ENCODE measurements around the gene PHF2.

- TF ChIP-seq GABPA (IDR thresholded peaks at IDR 0.05; ENCODE audit: low read depth) (no peak), CTCF (IDR thresholded peaks at IDR 0.05; ENCODE audit: insufficient read depth, low read length) (no peak), POLR2AphosphoS5 (IDR thresholded peaks at IDR 0.05; ENCODE audit: low read depth) (no peak)
Measured at GRCh38 chr9:93713716-93714115, 137.3 kb downstream of the PHF2 start.
